OCI-LY7 (cell line): ENCODE data around the gene RNF207. TPM values are rescaled to one million over a fixed set of nuclear protein-coding genes. Genes with fewer than 3 reads are reported as not detected.

Experiments used
- BruUV-seq: library from RNA; stranded (reverse); fragments of 400-500 nt; replicated peaks from 2 replicates; lab custom pipeline; 2021; lab: Mats Ljungman, UMichigan
- CTCF ChIA-PET: fragments of 300-600 bp; sonication (Branson Sonifier 250); formaldehyde crosslinking; loops from one replicate; lab custom pipeline; 2022; ENCODE audit warnings: antibody characterized with exemption; ENCODE audit not compliant: unreplicated experiment; lab: Charles Lee
- POLR2A ChIA-PET: fragments of 300-600 bp; sonication (Branson Sonifier 250); formaldehyde crosslinking; loops from one replicate; lab custom pipeline; 2022; ENCODE audit warnings: antibody characterized with exemption; lab: Charles Lee
- DNase-seq: peaks from one replicate; pipeline ENCODE4 v3.0.0-alpha.2; 2015; ENCODE audit warnings: low spot score
- H2AFZ ChIP-seq: fragments of 200-600 bp; sonication (generic), shearing (Covaris generic); 2 replicates; pipeline ENCODE4 v1.6.1; 2014; ENCODE audit warnings: mild to moderate bottlenecking, antibody characterized with exemption, low read length, moderate library complexity
- H3K27ac ChIP-seq: fragments of 200-600 bp; sonication (generic); 2 replicates; pipeline ENCODE4 v1.5.1; 2014; ENCODE audit warnings: mixed run types, low read depth, mild to moderate bottlenecking, moderate library complexity, low read length, inconsistent platforms; ENCODE audit not compliant: poor library complexity, severe bottlenecking
- H3K36me3 ChIP-seq: fragments of 200-600 bp; sonication (generic); 2 replicates; pipeline ENCODE4 v1.6.1; 2014; ENCODE audit warnings: mild to moderate bottlenecking, antibody characterized with exemption, low read length, moderate library complexity, mixed read lengths; ENCODE audit not compliant: insufficient read depth
- H3K4me1 ChIP-seq: fragments of 200-600 bp; sonication (generic); 2 replicates; pipeline ENCODE4 v1.5.1; 2014; ENCODE audit warnings: mild to moderate bottlenecking, low read length; ENCODE audit not compliant: insufficient read depth, poor library complexity, severe bottlenecking
- H3K4me2 ChIP-seq: fragments of 200-600 bp; sonication (generic); 2 replicates; pipeline ENCODE4 v1.6.1; 2014; ENCODE audit warnings: mild to moderate bottlenecking, low read length
- H3K4me3 ChIP-seq: fragments of 200-600 bp; sonication (generic); 2 replicates; pipeline ENCODE4 v1.5.1; 2014; ENCODE audit warnings: mild to moderate bottlenecking, low read depth, low read length; ENCODE audit not compliant: poor library complexity, severe bottlenecking
- H3K79me2 ChIP-seq: fragments of 200-600 bp; sonication (generic); 2 replicates; pipeline ENCODE4 v1.6.1; 2016; ENCODE audit warnings: low read depth, mild to moderate bottlenecking, low read length, moderate library complexity, mixed read lengths; ENCODE audit not compliant: insufficient read depth
- H3K9me2 ChIP-seq: fragments of 200-600 bp; sonication (generic); 2 replicates; pipeline ENCODE4 v1.6.1; 2016; ENCODE audit warnings: mild to moderate bottlenecking, low read length, mixed read lengths; ENCODE audit not compliant: insufficient read depth
- H3K9me3 ChIP-seq: fragments of 200-600 bp; sonication (generic); 2 replicates; pipeline ENCODE4 v1.6.1; 2014; ENCODE audit warnings: mild to moderate bottlenecking, mixed run types, low read length, mixed read lengths
- H4K20me1 ChIP-seq: fragments of 200-600 bp; sonication (generic); 2 replicates; pipeline ENCODE4 v1.6.1; 2014; ENCODE audit warnings: mild to moderate bottlenecking, antibody characterized with exemption, low read length, moderate library complexity, mixed read lengths; ENCODE audit not compliant: insufficient read depth
- CTCF ChIP-seq: fragments of 200-600 bp; sonication (generic); conservative IDR thresholded peaks from 2 replicates; pipeline ENCODE4 v1.5.1; 2014; ENCODE audit warnings: mild to moderate bottlenecking, antibody characterized with exemption, low read length, moderate library complexity, mixed read lengths
- EZH2phosphoT487 ChIP-seq: fragments of 200-600 bp; sonication (generic); IDR thresholded peaks from 2 replicates; pipeline ENCODE4 v1.6.1; 2018; ENCODE audit warnings: low read depth, borderline replicate concordance, mild to moderate bottlenecking, mixed run types, antibody characterized with exemption, low read length, moderate library complexity, mixed read lengths
- intact Hi-C: fragments of 100-400 bp; cut with micrococcal nuclease; formaldehyde crosslinking; loops from one replicate; pipeline ENCODE4 v1.10.0; 2022; ENCODE audit not compliant: unreplicated experiment
- total RNA-seq, 2 experiments: library from RNA; depleted of rRNA in 1 of 2; stranded (reverse); fragments of >200 nt in 1 of 2; shearing (Covaris generic) in 1 of 2; gene quantifications; 2 replicates each; pipeline ENCODE4 v1.2.3, GENCODE V29; 2014 to 2022

Gene RNF207
- total RNA-seq, 2 experiments from 2014 or later = not detected

- BruUV-seq = no TSS peak
- Histone ChIP-seq H3K27ac (no peak overlapping the region), H3K4me1 (no peaks in the 10 kb centered on the region), H4K20me1 (no peaks in the 10 kb centered on the region), H3K36me3 (no peaks in the 10 kb centered on the region), H2AFZ (no peak overlapping the region), H3K4me3 (no peak overlapping the region), H3K4me2 (no peak overlapping the region), H3K79me2 (no peaks in the 10 kb centered on the region), H3K9me2 (no peaks in the 10 kb centered on the region), H3K9me3 (no peaks in the 10 kb centered on the region)
- POLR2A ChIA-PET = no interaction called here
- intact Hi-C loops = no loop called here
- no peak for DNase-seq
- TF ChIP-seq EZH2phosphoT487 (no peak), CTCF (no peak)
- CTCF ChIA-PET = no interaction called here
Measured at GRCh38 chr1:6162773-6163172, 43.1 kb upstream of the RNF207 start.

- ChIA-PET CTCF (no interaction called here), POLR2A (no interaction called here)
- intact Hi-C loops = no loop called here
Measured at GRCh38 chr1:6163191-6163972, 42.5 kb upstream of the RNF207 start.

More at GRCh38 chr1:6163191-6163972, 42.5 kb upstream of the RNF207 start:
- Histone ChIP-seq H3K4me1 (no peaks in the 10 kb centered on the region), H3K36me3 (no peaks in the 10 kb centered on the region), H3K9me3 (no peaks in the 10 kb centered on the region), H2AFZ (no peak overlapping the region), H3K4me2 (no peak overlapping the region), H3K4me3 (no peak overlapping the region), H4K20me1 (no peaks in the 10 kb centered on the region), H3K27ac (no peak overlapping the region), H3K9me2 (no peaks in the 10 kb centered on the region), H3K79me2 (no peaks in the 10 kb centered on the region)
- no peak for TF ChIP-seq CTCF
- no peak for TF ChIP-seq EZH2phosphoT487
- DNase-seq = no peak
- BruUV-seq = no TSS peak
